ENCODE data around the gene SPAG6.
"Not testable (repeated sequence)": the region's sequence is repeated elsewhere in the genome, so short reads cannot be mapped to it uniquely, and the experiment has no call there.

SPAG6 gene

GRCh38 chr10:22344781-22345300 is 455 bp upstream of the SPAG6 start:
- TF ChIP-seq POLR2A (IDR thresholded peaks at IDR 0.05; ENCODE audit: low read depth, low read length) (no peak), TAF1 (IDR thresholded peaks at IDR 0.05; ENCODE audit: borderline replicate concordance, low read depth, low read length) (no peak), POLR2AphosphoS5 (IDR thresholded peaks at IDR 0.05; ENCODE audit: low read depth, low read length) (no peak)

GRCh38 chr10:22346096-22346661 is 883 bp downstream of the SPAG6 start:
- FAIRE-seq, result peak; percentile 9
- TF ChIP-seq POLR2AphosphoS5 (IDR thresholded peaks at IDR 0.05; ENCODE audit: low read depth, low read length) (no peak), TAF1 (IDR thresholded peaks at IDR 0.05; ENCODE audit: borderline replicate concordance, low read depth, low read length) (no peak), POLR2A (IDR thresholded peaks at IDR 0.05; ENCODE audit: low read depth, low read length) (no peak)
- DNase-seq (ENCODE audit: insufficient read length), result no peak

More at GRCh38 chr10:22344781-22345300, 455 bp upstream of the SPAG6 start:
- FAIRE-seq, result no peak
- DNase-seq (ENCODE audit: insufficient read length), result no peak

GRCh38 chr10:22349755-22350154 is 4.5 kb downstream of the SPAG6 start:
- TF ChIP-seq POLR2AphosphoS5 (IDR thresholded peaks at IDR 0.05; ENCODE audit: low read depth, low read length) (no peak), POLR2A (IDR thresholded peaks at IDR 0.05; ENCODE audit: low read depth, low read length) (no peak), TAF1 (IDR thresholded peaks at IDR 0.05; ENCODE audit: borderline replicate concordance, low read depth, low read length) (no peak)
- FAIRE-seq (no peak), DNase-seq (ENCODE audit: insufficient read length) (no peak)

DNA sequence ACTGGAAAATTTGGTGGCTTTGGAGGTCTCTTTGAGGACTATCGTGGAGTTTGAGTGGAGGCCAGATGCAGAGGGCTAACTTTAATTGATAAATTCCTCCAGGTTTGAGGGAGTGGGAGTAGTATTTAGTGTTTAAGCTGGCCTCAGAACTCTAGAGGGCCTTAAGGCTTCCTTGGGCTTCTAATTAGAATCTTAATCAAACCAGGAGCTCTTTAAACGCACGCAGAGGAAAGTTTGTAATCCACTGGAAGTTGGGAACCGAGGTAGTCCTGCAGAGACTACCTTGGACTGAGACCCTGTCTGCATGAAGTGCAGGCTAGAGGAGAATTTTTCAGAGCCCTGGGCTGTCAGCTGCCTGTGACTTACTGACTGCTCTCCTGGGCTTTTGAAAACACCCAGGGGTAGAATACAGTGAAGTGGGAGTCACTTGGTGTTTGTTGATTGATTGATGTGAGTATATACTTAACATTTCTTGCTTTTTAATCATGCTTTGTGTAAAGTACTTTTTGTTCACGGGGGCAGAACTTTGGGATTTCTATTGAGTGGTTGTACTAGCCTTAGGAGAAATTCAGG is 5.9 kb downstream of the SPAG6 start:
- DNase-seq (ENCODE audit: insufficient read length) (no peak), FAIRE-seq (no peak)
- TF ChIP-seq POLR2A (IDR thresholded peaks at IDR 0.05; ENCODE audit: low read depth, low read length), result no peak

DNA sequence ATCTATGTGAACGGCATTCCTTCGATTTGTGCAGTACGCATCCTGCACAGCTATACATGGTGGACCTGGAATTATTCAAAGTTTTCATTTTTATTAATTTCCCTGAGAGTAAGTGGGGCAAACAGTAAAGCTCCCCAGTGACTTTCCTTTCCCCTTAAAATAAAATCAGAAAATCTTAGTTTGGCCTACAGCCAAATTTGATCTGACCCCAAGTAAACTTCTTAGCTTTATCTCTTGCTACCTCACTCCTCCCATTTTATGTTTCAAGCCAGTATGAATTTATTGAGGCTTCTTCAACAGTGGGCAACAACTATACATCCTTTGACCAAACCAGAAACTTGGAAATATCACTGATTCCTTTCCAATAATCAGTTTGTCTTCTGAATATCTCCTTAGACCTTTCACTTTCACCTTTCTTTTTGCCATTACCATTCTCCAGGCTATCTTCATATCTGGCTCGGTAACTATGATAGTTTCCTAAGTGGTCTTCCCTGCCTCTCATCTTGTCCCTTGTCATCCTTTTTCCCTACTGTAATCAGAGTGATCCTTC is 11.1 kb downstream of the SPAG6 start:
- DNase-seq (ENCODE audit: insufficient read length), result no peak
- TF ChIP-seq POLR2A (IDR thresholded peaks at IDR 0.05; ENCODE audit: low read depth, low read length) (no peak), TAF1 (IDR thresholded peaks at IDR 0.05; ENCODE audit: borderline replicate concordance, low read depth, low read length) (no peak), POLR2AphosphoS5 (IDR thresholded peaks at IDR 0.05; ENCODE audit: low read depth, low read length) (no peak)
- FAIRE-seq, result no peak

GRCh38 chr10:22357770-22358169 is 12.5 kb downstream of the SPAG6 start:
- not testable (repeated sequence) for FAIRE-seq; DNase-seq (ENCODE audit: insufficient read length)

GRCh38 chr10:22363305-22363704 is 18.0 kb downstream of the SPAG6 start:
- DNase-seq (ENCODE audit: insufficient read length) (no peak), FAIRE-seq (no peak)
- no peak for TF ChIP-seq POLR2A (IDR thresholded peaks at IDR 0.05; ENCODE audit: low read depth, low read length)
- TF ChIP-seq POLR2AphosphoS5 (IDR thresholded peaks at IDR 0.05; ENCODE audit: low read depth, low read length), result no peak

- DNase-seq (ENCODE audit: insufficient read length) (no peak), FAIRE-seq (no peak)
- TF ChIP-seq TAF1 (IDR thresholded peaks at IDR 0.05; ENCODE audit: borderline replicate concordance, low read depth, low read length) (no peak), POLR2AphosphoS5 (IDR thresholded peaks at IDR 0.05; ENCODE audit: low read depth, low read length) (no peak), POLR2A (IDR thresholded peaks at IDR 0.05; ENCODE audit: low read depth, low read length) (no peak)
Measured at GRCh38 chr10:22364407-22365140, 19.3 kb downstream of the SPAG6 start.

- DNase-seq (ENCODE audit: insufficient read length), result no peak
- no peak for FAIRE-seq
- TF ChIP-seq POLR2A (IDR thresholded peaks at IDR 0.05; ENCODE audit: low read depth, low read length), result no peak
- no peak for TF ChIP-seq POLR2AphosphoS5 (IDR thresholded peaks at IDR 0.05; ENCODE audit: low read depth, low read length)
- no peak for TF ChIP-seq TAF1 (IDR thresholded peaks at IDR 0.05; ENCODE audit: borderline replicate concordance, low read depth, low read length)
Measured at GRCh38 chr10:22365233-22365632, 19.9 kb downstream of the SPAG6 start.

DNA sequence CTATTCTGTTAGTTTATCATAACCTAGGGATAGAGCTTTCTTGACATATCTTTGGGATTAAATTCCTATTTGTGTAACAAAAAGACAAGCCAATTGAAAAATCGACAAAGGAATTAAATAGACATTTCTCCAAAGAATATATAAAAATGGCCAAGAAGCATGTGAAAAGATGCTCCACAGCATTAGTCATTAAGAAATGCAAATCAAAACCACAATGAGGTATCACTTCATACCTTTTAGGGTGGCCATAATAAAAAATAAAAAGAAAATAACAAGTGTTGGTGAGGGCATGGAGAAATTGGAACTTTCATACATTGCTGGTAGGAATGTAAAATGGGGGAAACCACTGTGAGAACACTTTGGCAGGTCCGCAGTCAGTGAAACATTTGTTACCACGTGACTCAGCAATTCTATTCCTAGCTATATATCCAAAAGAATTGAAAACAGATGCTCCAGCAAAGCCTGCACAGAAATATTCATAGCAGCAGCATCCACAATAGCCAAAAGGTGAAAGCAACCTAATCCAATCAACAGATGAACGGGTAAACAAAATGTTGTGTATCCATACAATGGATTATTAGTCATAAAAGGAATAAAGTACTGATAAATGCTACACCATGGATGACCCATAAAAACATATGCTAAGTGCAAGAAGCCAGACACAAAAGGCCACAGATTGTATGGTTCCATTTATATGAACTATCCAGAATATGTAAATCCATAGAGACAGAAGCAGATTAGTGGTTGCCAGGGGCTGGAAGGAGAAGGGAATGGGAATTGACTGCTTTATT is 20.5 kb downstream of the SPAG6 start:
- FAIRE-seq (no peak), DNase-seq (ENCODE audit: insufficient read length) (no peak)
- no peak for TF ChIP-seq POLR2AphosphoS5 (IDR thresholded peaks at IDR 0.05; ENCODE audit: low read depth, low read length)
- no peak for TF ChIP-seq POLR2A (IDR thresholded peaks at IDR 0.05; ENCODE audit: low read depth, low read length)
- TF ChIP-seq TAF1 (IDR thresholded peaks at IDR 0.05; ENCODE audit: borderline replicate concordance, low read depth, low read length), result no peak

DNA sequence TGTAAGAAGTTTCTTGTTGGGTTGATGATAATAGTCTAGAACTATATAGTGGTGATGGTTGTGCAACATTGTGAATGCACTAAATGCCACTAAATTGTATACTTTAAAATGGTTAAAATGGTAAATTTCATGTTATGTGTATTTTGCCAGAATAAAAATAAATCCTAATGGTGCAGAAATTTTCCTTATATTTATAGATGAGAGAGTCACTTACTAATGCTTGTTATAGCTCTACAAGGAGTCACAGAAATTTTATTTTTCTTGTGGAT is 21.1 kb downstream of the SPAG6 start:
- DNase-seq (ENCODE audit: insufficient read length), result no peak
- no peak for FAIRE-seq
- TF ChIP-seq POLR2A (IDR thresholded peaks at IDR 0.05; ENCODE audit: low read depth, low read length), result no peak

- TF ChIP-seq POLR2A (IDR thresholded peaks at IDR 0.05; ENCODE audit: low read depth, low read length) (no peak), TAF1 (IDR thresholded peaks at IDR 0.05; ENCODE audit: borderline replicate concordance, low read depth, low read length) (no peak), POLR2AphosphoS5 (IDR thresholded peaks at IDR 0.05; ENCODE audit: low read depth, low read length) (no peak)
- no peak for DNase-seq (ENCODE audit: insufficient read length)
- no peak for FAIRE-seq
Measured at GRCh38 chr10:22366771-22367170, 21.5 kb downstream of the SPAG6 start.
